ENCODE measurements around the gene MCUB.

- TF ChIP-seq EP300 (conservative IDR thresholded peaks at IDR 0.05; ENCODE audit: poor library complexity, severe bottlenecking): no peak
- TF ChIP-seq CTCF (IDR thresholded peaks at IDR 0.05; ENCODE audit: poor library complexity, severe bottlenecking): no peak
- no peak for TF ChIP-seq POLR2AphosphoS5 (IDR thresholded peaks at IDR 0.05)
- TF ChIP-seq RAD21 (conservative IDR thresholded peaks at IDR 0.05): no peak
Observed at GRCh38 chr4:109616243-109616642, 56.2 kb downstream of the MCUB start.

All from neural cell (in vitro differentiated cells).